ENCODE measurements around the gene MATN4.

DNA sequence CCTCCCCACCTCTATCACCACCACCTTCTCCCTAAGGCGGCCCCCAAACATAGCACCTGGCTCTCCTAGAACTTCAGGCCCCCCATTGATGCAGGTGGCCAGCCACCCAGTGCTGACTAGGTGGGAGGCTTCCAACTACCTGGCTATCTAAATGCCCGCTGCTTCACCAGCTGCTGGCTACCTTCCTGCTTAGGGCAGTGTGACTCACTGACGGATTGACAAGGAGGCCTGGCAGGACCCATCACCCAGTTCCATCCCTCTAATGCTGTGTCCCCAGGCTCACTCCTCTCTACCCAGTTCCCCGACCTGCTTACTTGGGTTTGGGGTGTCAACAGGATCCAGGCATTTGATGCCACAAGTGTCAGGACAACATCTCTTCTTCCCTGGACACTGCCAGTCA is 54.8 kb downstream of the MATN4 start:
- TF ChIP-seq POLR2AphosphoS5 (IDR thresholded peaks at IDR 0.05) (no peak), SMC3 (conservative IDR thresholded peaks at IDR 0.05; ENCODE audit: poor library complexity) (no peak), EZH2 (IDR thresholded peaks at IDR 0.05; ENCODE audit: borderline replicate concordance, insufficient read depth, low read length, poor library complexity, severe bottlenecking) (no peak)
- TF ChIP-seq, protein P1, sequence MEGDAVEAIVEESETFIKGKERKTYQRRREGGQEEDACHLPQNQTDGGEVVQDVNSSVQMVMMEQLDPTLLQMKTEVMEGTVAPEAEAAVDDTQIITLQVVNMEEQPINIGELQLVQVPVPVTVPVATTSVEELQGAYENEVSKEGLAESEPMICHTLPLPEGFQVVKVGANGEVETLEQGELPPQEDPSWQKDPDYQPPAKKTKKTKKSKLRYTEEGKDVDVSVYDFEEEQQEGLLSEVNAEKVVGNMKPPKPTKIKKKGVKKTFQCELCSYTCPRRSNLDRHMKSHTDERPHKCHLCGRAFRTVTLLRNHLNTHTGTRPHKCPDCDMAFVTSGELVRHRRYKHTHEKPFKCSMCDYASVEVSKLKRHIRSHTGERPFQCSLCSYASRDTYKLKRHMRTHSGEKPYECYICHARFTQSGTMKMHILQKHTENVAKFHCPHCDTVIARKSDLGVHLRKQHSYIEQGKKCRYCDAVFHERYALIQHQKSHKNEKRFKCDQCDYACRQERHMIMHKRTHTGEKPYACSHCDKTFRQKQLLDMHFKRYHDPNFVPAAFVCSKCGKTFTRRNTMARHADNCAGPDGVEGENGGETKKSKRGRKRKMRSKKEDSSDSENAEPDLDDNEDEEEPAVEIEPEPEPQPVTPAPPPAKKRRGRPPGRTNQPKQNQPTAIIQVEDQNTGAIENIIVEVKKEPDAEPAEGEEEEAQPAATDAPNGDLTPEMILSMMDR (IDR thresholded peaks at IDR 0.05; ENCODE audit: poor library complexity, severe bottlenecking) = no peak
- TF ChIP-seq, protein P2, sequence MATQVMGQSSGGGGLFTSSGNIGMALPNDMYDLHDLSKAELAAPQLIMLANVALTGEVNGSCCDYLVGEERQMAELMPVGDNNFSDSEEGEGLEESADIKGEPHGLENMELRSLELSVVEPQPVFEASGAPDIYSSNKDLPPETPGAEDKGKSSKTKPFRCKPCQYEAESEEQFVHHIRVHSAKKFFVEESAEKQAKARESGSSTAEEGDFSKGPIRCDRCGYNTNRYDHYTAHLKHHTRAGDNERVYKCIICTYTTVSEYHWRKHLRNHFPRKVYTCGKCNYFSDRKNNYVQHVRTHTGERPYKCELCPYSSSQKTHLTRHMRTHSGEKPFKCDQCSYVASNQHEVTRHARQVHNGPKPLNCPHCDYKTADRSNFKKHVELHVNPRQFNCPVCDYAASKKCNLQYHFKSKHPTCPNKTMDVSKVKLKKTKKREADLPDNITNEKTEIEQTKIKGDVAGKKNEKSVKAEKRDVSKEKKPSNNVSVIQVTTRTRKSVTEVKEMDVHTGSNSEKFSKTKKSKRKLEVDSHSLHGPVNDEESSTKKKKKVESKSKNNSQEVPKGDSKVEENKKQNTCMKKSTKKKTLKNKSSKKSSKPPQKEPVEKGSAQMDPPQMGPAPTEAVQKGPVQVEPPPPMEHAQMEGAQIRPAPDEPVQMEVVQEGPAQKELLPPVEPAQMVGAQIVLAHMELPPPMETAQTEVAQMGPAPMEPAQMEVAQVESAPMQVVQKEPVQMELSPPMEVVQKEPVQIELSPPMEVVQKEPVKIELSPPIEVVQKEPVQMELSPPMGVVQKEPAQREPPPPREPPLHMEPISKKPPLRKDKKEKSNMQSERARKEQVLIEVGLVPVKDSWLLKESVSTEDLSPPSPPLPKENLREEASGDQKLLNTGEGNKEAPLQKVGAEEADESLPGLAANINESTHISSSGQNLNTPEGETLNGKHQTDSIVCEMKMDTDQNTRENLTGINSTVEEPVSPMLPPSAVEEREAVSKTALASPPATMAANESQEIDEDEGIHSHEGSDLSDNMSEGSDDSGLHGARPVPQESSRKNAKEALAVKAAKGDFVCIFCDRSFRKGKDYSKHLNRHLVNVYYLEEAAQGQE (IDR thresholded peaks at IDR 0.05; ENCODE audit: borderline replicate concordance) = no peak
